Spleen (tissue), 11 donors: ENCODE results near the gene IGSF6. TPM values are rescaled to one million over a fixed set of nuclear protein-coding genes. Genes with fewer than 3 reads are reported as not detected.
"Not testable (repeated sequence)": the region's sequence is repeated elsewhere in the genome, so short reads cannot be mapped to it uniquely, and the experiment has no call there.

Experiments used
- DNase-seq: peaks from one replicate; pipeline ENCODE4 v3.0.0-alpha.2; 2020
- H3K27ac ChIP-seq, 8 donors: fragments of 200-600 bp; sonication (generic) in 7 of 8; 1 replicate in 4 of 8; 2 replicates in 4 of 8; pipeline versions ENCODE4 v1.5.0 to v1.8.0; 2016 to 2021; ENCODE audit warnings: inconsistent platforms in 4 of 8, mild to moderate bottlenecking in 4 of 8, moderate library complexity in 1 of 8
- H3K27me3 ChIP-seq, 7 donors: fragments of 200-600 bp; sonication (generic) in 6 of 7; replicated peaks in 1 of 7; 1 replicate in 4 of 7; 2 replicates in 3 of 7; pipeline versions ENCODE4 v1.5.0 to v1.8.0; 2016 to 2021; ENCODE audit warnings: inconsistent platforms in 3 of 7, mild to moderate bottlenecking in 1 of 7
- H3K36me3 ChIP-seq, 6 donors: fragments of 200-600 bp; sonication (generic) in 5 of 6; 1 replicate in 4 of 6; 2 replicates in 2 of 6; pipeline versions ENCODE4 v1.5.0 to v1.8.0; 2016 to 2021; ENCODE audit warnings: inconsistent platforms in 2 of 6
- H3K4me1 ChIP-seq, 6 donors: fragments of 200-600 bp; sonication (generic) in 5 of 6; 1 replicate in 3 of 6; 2 replicates in 3 of 6; pipeline versions ENCODE4 v1.5.0 to v1.8.0; 2016 to 2021; ENCODE audit warnings: inconsistent platforms in 3 of 6
- H3K4me3 ChIP-seq, 8 donors: fragments of 200-600 bp; sonication (generic) in 7 of 8; 1 replicate in 4 of 8; 2 replicates in 4 of 8; pipeline versions ENCODE4 v1.5.0 to v1.8.0; 2016 to 2021; ENCODE audit warnings: inconsistent platforms in 4 of 8, mild to moderate bottlenecking in 4 of 8, moderate library complexity in 2 of 8
- H3K9me3 ChIP-seq, 8 donors: fragments of 200-600 bp; sonication (generic) in 7 of 8; 1 replicate in 4 of 8; 2 replicates in 4 of 8; pipeline versions ENCODE4 v1.5.0 to v1.8.0; 2016 to 2021; ENCODE audit warnings: inconsistent platforms in 4 of 8
- CTCF ChIP-seq, 11 experiments: fragments of 200-600 bp in 7 of 11; fragments of 450-650 bp in 4 of 11; sonication (generic) in 4 of 11; IDR thresholded peaks in 8 of 11; conservative IDR thresholded peaks in 3 of 11; 1 replicate in 7 of 11; 2 replicates in 4 of 11; pipeline versions ENCODE4 v1.4.0 to v1.8.0; 2016 to 2021; ENCODE audit warnings: antibody characterized with exemption in 11 of 11, inconsistent platforms in 4 of 11, mild to moderate bottlenecking in 1 of 11
- POLR2A ChIP-seq, 3 donors: fragments of 450-650 bp; IDR thresholded peaks; one replicate each; pipeline ENCODE4 v1.5.1; 2017; ENCODE audit warnings: antibody characterized with exemption in 3 of 3, mild to moderate bottlenecking in 1 of 3
- POLR2AphosphoS5 ChIP-seq, 3 donors: sonication (generic); formaldehyde crosslinking; IDR thresholded peaks; one replicate each; pipeline ENCODE4 v1.5.1; 2017; ENCODE audit warnings: antibody characterized with exemption in 3 of 3
- WGBS, 5 donors: extraction: QIAGEN DNeasy Blood & Tissue Kit in 3 of 5; methylation state at CpG; one replicate each; pipeline versions ENCODE4 v1.1.5 to v1.1.7; 2013 to 2018; 5-methylcytosine and 5-hydroxymethylcytosine counted together
- intact Hi-C: fragments of 100-400 bp; cut with DNase I; formaldehyde crosslinking; loops from one replicate; pipeline ENCODE4 v1.15.0; 2023; ENCODE audit warnings: low total_unique reads
- polyA plus RNA-seq, 3 donors: library from polyadenylated mRNA; stranded (reverse); fragments of 200-250 nt; gene quantifications; one replicate each; pipeline ENCODE4 v1.2.1, GENCODE V29; 2013
- total RNA-seq, 7 donors: library from RNA; depleted of rRNA in 3 of 7; stranded (reverse); fragments of >200 nt in 3 of 7; fragmentation: NEBNext Ultra II Directional in 4 of 7; extraction: Animal tissue kit (Norgen Biotek cat#: 25700) in 4 of 7; gene quantifications; one replicate each; pipeline versions ENCODE4 v1.1.0 to v1.2.1, GENCODE V29; 2016 to 2021
- donor health status: healthy with polysubstance abuse.
- donor health status: DM: no; HTN: no; CAD: no; lungs with moderate emphysema.
- donor health status: DM: no; HTN: no; CAD: no.
- donor health status: Bipolar disorder and iron deficiency.
- donor health status: healthy.
- donor health status: DM: no; HTN: no; CAD: no.
- donor health status: DM: yes; HTN: yes; CAD: no.

The IGSF6 gene
- total and polyA plus RNA-seq, 10 donors = 15.5 to 134 (median 60.7) TPM

- no peak for DNase-seq
- H3K27ac ChIP-seq = peak overlapping the region; percentile 15 to 89 (median 83)
- peak overlapping the region; percentile 0 to 62 (median 35) for H3K4me3 ChIP-seq
Measured at GRCh38 chr16:21651515-21651914, 893 bp downstream of the IGSF6 start.

GRCh38 chr16:21650521-21650920, 1.9 kb downstream of the IGSF6 start:
- intact Hi-C loops = no loop called here
- no peaks in the 10 kb centered on the region for H3K27me3 ChIP-seq
- no peak for TF ChIP-seq POLR2AphosphoS5 (IDR thresholded peaks at IDR 0.05)
- no peak for TF ChIP-seq POLR2A (IDR thresholded peaks at IDR 0.05)
- H3K27ac ChIP-seq = peak overlapping the region in 7 of 8 donors; percentile 74 to 89 (median 86)
- H3K4me1 ChIP-seq = peaks cover 29 to 99% (median 87%) of the 10 kb centered on the region in 6 donors
- WGBS, 5 donors = 50 to 95% (median 62%) methylated on average over 1 of the region's 1 CpG
- peak overlapping the region in 7 of 8 donors; percentile 6 to 62 (median 36) for H3K4me3 ChIP-seq
- H3K9me3 ChIP-seq = no peaks in the 10 kb centered on the region
- H3K36me3 ChIP-seq = peaks cover 0 to 55% (median 2%) of the 10 kb centered on the region in 6 donors
- no peak for DNase-seq

More at GRCh38 chr16:21651515-21651914, 893 bp downstream of the IGSF6 start:
- peaks cover 23 to 99% (median 86%) of the 10 kb centered on the region in 6 donors for H3K4me1 ChIP-seq
- TF ChIP-seq POLR2AphosphoS5 (IDR thresholded peaks at IDR 0.05) (no peak), CTCF (IDR thresholded peaks at IDR 0.05 in 8 of 11, conservative IDR thresholded peaks at IDR 0.05 in 3 of 11) (no peak), POLR2A (IDR thresholded peaks at IDR 0.05) (no peak)
- H3K9me3 ChIP-seq = no peaks in the 10 kb centered on the region
- intact Hi-C loops = no loop called here
- H3K27me3 ChIP-seq = no peaks in the 10 kb centered on the region
- 86 to 95% (median 89%) methylated on average over 3 of the region's 3 CpGs for WGBS, 5 donors
- H3K36me3 ChIP-seq = peaks cover 0 to 57% (median 6%) of the 10 kb centered on the region in 6 donors

GRCh38 chr16:21649826-21650406, 2.5 kb downstream of the IGSF6 start:
- H3K36me3 ChIP-seq = peaks cover 0 to 52% (median 0%) of the 10 kb centered on the region in 6 donors
- H3K27me3 ChIP-seq, H3K9me3 ChIP-seq, DNase-seq, intact Hi-C loops: not testable (repeated sequence)
- H3K4me1 ChIP-seq = peaks cover 29 to 99% (median 92%) of the 10 kb centered on the region in 6 donors
- H3K27ac ChIP-seq = peak overlapping the region in 7 of 8 donors; percentile 74 to 89 (median 86)
- WGBS, 5 donors = 86 to 96% (median 89%) methylated on average over 11 to 12 of the region's 12 CpGs
- peak overlapping the region in 7 of 8 donors; percentile 6 to 62 (median 34) for H3K4me3 ChIP-seq

- Histone ChIP-seq H3K4me3 (no peak overlapping the region), H3K9me3 (no peaks in the 10 kb centered on the region), H3K4me1 (peaks cover 37 to 99% (median 92%) of the 10 kb centered on the region in 6 donors), H3K36me3 (peaks cover 0 to 67% (median 2%) of the 10 kb centered on the region in 6 donors), H3K27me3 (no peaks in the 10 kb centered on the region), H3K27ac (peak overlapping the region; percentile 67 to 89 (median 86))
- 87 to 93% (median 92%) methylated on average over 9 of the region's 9 CpGs for WGBS, 5 donors
- DNase-seq = no peak
- no peak for TF ChIP-seq POLR2A (IDR thresholded peaks at IDR 0.05)
- TF ChIP-seq POLR2AphosphoS5 (IDR thresholded peaks at IDR 0.05) = no peak
- TF ChIP-seq CTCF (IDR thresholded peaks at IDR 0.05 in 8 of 11, conservative IDR thresholded peaks at IDR 0.05 in 3 of 11) = no peak
- intact Hi-C loops = no loop called here
Measured at GRCh38 chr16:21647562-21648164, 4.7 kb downstream of the IGSF6 start.
